ENCODE results near the gene TBRG1.

DNA sequence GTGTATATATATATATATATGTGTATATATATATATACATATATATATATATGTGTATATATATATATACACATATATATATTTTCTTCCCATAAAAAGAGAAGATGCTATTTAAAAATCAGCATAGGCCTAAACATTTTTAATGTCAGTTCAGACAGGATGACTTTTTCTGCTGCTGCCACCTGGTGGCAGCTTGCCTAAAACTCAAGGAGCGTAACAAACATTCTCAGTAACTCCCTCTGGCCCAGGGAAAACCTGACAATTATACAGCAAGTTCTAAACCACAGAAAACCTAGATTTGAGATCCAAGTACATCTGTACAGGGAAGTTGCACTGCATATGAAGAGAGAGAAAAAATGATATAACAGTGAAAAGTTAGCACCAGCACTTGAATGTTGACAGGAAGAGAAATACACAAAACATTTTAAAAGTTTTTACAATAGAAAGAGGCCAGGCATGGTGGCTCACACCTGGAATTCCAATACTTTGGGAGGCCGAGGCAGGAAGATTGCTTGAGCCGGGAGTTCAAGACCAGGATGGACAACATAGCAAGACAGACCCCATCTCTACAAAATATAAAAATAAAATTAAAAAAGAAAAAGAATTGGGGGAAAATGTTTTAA lies 36.3 kb upstream of the TBRG1 start:
- TF ChIP-seq POLR2A (IDR thresholded peaks at IDR 0.05) (no peak), CTCF (IDR thresholded peaks at IDR 0.05 in 4 of 5, conservative IDR thresholded peaks at IDR 0.05 in 1 of 5) (peak in 2 of 5 experiments; percentile 44 to 51)

Measured in gastrocnemius medialis (tissue), 4 donors.